ENCODE measurements around the gene GCNA.

DNA sequence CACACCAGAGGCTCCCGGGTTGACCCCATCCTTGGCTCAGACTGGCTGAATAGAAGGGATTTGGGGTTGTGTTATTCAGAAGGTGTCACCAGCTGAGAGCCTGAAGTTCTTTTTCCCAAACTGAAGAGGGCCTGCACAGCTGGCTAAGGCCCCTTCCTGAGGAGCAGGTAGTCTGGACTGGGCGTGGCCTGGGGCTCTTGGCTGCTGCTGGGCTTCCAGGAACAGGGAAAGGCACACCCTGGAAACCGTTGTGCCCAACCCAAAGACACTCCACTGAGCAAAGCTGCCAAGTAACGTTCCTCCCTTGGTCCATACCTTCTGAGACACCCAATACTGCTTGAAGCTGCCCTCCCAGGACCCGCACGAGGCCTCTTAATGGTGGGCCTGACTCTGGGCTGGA lies 48.3 kb downstream of the GCNA start:
- TF ChIP-seq, protein P1, sequence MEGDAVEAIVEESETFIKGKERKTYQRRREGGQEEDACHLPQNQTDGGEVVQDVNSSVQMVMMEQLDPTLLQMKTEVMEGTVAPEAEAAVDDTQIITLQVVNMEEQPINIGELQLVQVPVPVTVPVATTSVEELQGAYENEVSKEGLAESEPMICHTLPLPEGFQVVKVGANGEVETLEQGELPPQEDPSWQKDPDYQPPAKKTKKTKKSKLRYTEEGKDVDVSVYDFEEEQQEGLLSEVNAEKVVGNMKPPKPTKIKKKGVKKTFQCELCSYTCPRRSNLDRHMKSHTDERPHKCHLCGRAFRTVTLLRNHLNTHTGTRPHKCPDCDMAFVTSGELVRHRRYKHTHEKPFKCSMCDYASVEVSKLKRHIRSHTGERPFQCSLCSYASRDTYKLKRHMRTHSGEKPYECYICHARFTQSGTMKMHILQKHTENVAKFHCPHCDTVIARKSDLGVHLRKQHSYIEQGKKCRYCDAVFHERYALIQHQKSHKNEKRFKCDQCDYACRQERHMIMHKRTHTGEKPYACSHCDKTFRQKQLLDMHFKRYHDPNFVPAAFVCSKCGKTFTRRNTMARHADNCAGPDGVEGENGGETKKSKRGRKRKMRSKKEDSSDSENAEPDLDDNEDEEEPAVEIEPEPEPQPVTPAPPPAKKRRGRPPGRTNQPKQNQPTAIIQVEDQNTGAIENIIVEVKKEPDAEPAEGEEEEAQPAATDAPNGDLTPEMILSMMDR (conservative IDR thresholded peaks at IDR 0.05 in 1 of 2, IDR thresholded peaks at IDR 0.05 in 1 of 2; ENCODE audit: extremely low read depth in 1 of 2, insufficient read depth in 1 of 2, low read depth in 1 of 2, low read length in 2 of 2) = no peak
- TF ChIP-seq EZH2 (IDR thresholded peaks at IDR 0.05; ENCODE audit: borderline replicate concordance, low read length) = no peak
